Activated T-helper 17 cell treated with anti-CD3 and anti-CD28 coated beads, Interleukin-2, amount 50 U/mL, for 72 hours (primary cell): Measurements from ENCODE around the gene MARK3. TPM values are rescaled to one million over a fixed set of nuclear protein-coding genes. Genes with fewer than 3 reads are reported as not detected.
A peak's percentile ranks its signal among the peaks of the same experiment; 100 is the strongest.

ENCODE experiments used
- ATAC-seq: fragments of 150-1000 bp; cut with Tn5 transposase; replicated peaks from 2 replicates; pipeline ENCODE4 v1.10.0; 2021; ENCODE audit warnings: mild to moderate bottlenecking, moderate library complexity
- H3K27ac Mint-ChIP-seq: one replicate; pipeline ENCODE4 v1.8.0; 2022; ENCODE audit warnings: mixed read lengths
- H3K27me3 Mint-ChIP-seq: one replicate; pipeline ENCODE4 v1.8.0; 2022; ENCODE audit warnings: mixed read lengths
- H3K36me3 Mint-ChIP-seq: one replicate; pipeline ENCODE4 v1.8.0; 2022; ENCODE audit warnings: low read depth, mild to moderate bottlenecking, mixed read lengths
- H3K4me1 Mint-ChIP-seq: one replicate; pipeline ENCODE4 v1.8.0; 2022; ENCODE audit warnings: mixed read lengths
- H3K4me3 Mint-ChIP-seq: one replicate; pipeline ENCODE4 v1.8.0; 2022; ENCODE audit warnings: mild to moderate bottlenecking, mixed read lengths
- H3K9me3 Mint-ChIP-seq: one replicate; pipeline ENCODE4 v1.8.0; 2022; ENCODE audit warnings: mixed read lengths
- total RNA-seq, 2 donors: library from RNA; stranded (reverse); gene quantifications; one replicate each; pipeline ENCODE4 v1.2.3, GENCODE V29; 2022

MARK3 gene
- 10 to 100 TPM; 61.2 to 80.8 TPM for total RNA-seq

DNA sequence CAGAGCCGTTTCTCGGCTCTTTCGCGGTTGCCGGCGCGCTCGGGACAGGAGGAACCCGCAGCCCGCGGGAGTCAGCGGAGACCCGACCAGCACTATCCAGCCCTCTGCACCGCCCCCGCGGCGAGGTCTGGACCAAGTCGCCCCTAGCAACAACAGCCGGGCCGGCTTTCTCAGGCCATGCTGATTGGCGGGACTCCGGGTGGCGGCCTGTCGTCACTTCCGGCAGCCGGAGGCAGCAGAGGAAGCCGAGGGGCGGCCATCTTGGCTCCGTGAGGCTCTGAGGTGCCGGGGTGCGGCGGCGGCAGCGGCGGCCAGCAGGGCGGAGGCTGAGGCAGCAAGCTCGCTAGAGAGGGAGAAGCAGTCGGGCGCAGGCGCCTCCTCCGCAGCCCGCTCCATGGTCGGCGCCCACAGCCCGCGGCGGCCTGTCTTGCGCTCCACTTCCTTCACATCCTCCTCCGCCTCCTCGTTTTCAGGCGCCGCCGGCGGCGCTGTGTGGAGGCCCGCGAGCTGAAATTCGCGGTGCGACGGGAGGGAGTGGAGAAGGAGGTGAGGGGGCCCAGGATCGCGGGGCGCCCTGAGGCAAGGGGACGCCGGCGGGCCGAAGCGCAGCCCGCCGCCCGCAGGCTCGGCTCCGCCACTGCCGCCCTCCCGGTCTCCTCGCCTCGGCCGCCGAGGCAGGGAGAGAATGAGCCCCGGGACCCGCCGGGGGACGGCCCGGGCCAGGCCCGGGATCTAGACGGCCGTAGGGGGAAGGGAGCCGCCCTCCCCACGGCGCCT, at the start of gene MARK3:
MARK3 (plus strand) TSS at position 264 of the 777 bp plus-strand sequence. CDS start 615 bp downstream, outside the sequence.
- Mint-ChIP-seq H3K27me3 (peaks cover 4% of the 10 kb centered on the region), H3K36me3 (peaks cover 24% of the 10 kb centered on the region), H3K4me1 (peaks cover 19% of the 10 kb centered on the region), H3K27ac (peak within 1 kb of the TSS; percentile 94), H3K4me3 (peak within 1 kb of the TSS; percentile 97), H3K9me3 (no peaks in the 10 kb centered on the region)
- peak; percentile 97 for ATAC-seq

DNA sequence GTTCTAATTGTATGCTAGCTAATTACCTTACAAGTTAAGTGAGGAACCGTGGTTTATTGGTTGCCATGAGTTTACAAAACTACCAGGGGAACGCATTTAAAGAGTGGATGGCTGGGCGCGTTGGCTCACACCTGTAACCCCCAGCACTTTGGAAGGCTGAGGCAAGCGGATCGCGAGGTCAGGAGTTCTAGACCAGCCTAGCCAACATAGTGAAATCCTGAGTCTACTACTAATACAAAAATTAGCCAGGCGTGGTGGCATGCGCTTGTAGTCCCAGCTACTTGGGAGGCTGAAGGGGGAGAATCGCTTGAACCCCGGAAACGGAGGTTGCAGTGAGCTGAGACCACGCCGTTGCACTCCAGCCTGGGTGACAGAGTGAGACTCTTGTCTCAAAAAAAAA, 49.0 kb upstream of the MARK3 start:
- H3K9me3 Mint-ChIP-seq, result no peaks in the 10 kb centered on the region
- peak overlapping the region; percentile 87 for H3K4me3 Mint-ChIP-seq
- H3K36me3 Mint-ChIP-seq, result peaks cover 71% of the 10 kb centered on the region
- H3K27me3 Mint-ChIP-seq, result no peaks in the 10 kb centered on the region
- ATAC-seq, result no peak
- H3K4me1 Mint-ChIP-seq, result peaks cover 31% of the 10 kb centered on the region
- H3K27ac Mint-ChIP-seq, result peak overlapping the region; percentile 92

DNA sequence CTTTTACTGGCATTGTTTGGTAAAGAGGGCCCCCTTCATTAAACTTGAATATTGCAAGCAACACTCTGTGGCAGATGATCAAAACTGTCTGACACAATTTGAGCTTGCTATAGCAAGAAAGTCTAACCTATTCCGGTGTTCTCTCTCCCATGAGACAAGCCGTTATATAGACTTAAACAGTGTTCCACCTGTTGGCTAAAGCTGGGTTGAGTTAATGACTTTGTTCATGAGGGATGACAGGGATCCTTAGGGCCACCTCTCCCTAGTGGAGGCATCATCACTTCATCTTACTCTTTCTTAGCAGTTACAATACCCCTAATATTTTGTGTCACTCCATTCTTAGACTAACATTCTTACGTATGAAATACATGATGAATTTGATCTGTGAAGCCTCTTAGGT, 47.4 kb upstream of the MARK3 start:
- H3K4me3 Mint-ChIP-seq, result peak overlapping the region; percentile 87
- H3K4me1 Mint-ChIP-seq, result peaks cover 26% of the 10 kb centered on the region
- ATAC-seq, result no peak
- no peaks in the 10 kb centered on the region for H3K9me3 Mint-ChIP-seq
- no peaks in the 10 kb centered on the region for H3K27me3 Mint-ChIP-seq
- H3K36me3 Mint-ChIP-seq, result peaks cover 87% of the 10 kb centered on the region
- peak overlapping the region; percentile 44 for H3K27ac Mint-ChIP-seq

DNA sequence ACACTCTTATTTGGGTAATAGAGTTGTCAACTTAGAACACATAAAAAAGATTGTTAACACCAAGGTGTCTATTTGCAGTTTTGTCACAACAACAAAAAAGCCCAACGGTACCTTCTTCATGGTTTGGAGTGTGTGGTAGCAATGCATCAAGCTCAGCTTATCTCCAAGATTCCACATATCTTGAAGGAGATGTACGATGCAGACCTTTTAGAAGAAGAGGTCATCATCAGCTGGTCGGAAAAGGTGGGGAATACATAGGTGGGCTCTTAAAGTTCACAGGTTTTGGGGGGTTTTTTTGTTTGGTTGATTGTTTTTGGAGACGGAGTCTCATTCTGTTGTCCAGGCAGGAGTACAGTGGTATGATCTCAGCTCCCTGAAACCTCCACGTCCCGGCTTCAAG, 45.7 kb upstream of the MARK3 start:
- ATAC-seq, result no peak
- no peaks in the 10 kb centered on the region for H3K9me3 Mint-ChIP-seq
- H3K4me1 Mint-ChIP-seq, result peaks cover 26% of the 10 kb centered on the region
- peaks cover 98% of the 10 kb centered on the region for H3K36me3 Mint-ChIP-seq
- peak overlapping the region; percentile 22 for H3K27ac Mint-ChIP-seq
- no peak overlapping the region for H3K4me3 Mint-ChIP-seq
- H3K27me3 Mint-ChIP-seq, result no peaks in the 10 kb centered on the region

DNA sequence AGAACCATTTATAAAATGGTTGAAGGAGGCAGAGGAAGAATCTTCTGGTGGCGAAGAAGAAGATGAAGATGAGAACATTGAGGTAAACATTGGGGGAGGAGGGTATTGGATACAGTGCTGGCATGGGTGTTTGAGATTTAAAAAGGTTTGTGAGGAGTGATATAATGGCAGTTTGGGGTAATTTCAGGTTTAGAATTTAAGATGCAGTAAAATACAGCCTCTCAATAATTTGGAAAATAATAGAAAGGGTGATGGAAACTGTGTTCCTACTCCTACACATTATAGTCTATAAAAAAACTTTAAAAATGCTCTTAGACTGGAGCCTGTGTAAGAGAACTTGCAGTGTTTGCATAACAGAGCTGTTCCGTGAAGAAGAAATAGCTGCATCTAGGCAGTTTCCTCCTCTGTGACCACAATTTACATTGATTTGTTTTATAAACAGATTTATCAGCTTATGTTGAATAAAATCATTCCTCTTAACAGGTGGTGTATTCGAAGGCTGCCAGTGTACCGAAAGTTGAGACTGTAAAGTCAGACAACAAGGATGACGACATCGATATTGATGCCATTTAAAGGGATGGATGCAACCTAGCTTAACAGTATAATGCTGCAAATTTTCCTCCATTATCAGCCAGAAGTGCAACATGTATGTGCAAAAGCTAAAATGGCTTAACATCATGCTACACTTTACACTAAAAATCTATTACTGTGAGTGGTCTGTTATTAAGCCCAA, 44.6 kb upstream of the MARK3 start:
- Mint-ChIP-seq H3K36me3 (peaks cover 99% of the 10 kb centered on the region), H3K9me3 (no peaks in the 10 kb centered on the region), H3K4me1 (peaks cover 22% of the 10 kb centered on the region), H3K27me3 (no peaks in the 10 kb centered on the region), H3K4me3 (no peak overlapping the region), H3K27ac (peak overlapping the region; percentile 77)
- no peak for ATAC-seq

DNA sequence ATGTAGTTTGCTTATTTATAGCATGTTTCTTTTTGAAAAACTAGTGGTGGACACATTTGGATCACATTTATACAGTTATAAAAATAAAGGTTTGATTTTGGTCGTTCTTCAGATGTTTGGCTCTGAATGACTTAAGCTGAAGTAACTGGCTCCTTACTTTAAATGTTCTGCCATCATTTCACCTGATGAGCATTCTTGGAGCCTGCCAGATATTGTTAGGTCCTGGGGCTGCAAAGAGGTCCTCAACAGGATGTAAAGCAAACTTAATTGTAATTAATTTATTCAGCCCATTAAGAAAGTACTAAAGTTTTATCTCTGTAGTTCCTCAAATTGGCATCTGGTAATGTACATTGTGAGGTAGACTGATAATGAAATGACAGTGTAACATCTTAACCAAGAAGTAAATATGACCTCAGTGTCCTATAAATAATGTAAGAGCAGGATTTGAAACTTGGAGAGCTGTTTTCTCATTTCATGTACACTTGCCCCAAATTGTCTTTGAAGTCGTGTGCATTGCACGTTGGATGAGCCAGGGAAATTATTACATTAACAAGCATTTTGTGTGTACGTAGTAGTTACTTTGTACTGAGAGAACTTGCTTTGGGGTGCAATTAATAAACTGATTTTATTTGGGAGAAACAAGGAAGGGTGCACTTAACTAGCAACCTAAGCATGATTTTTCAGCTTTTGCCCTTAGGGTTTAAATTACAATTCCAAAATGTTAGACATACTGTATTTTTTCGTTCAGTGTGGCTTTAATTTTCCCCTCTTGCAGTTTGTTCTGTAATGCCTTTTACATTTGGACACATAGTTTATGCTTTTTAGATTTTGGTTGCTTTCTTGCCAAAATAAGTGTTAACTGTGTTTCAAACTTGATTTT, 43.7 kb upstream of the MARK3 start:
- no peaks in the 10 kb centered on the region for H3K27me3 Mint-ChIP-seq
- no peaks in the 10 kb centered on the region for H3K9me3 Mint-ChIP-seq
- H3K4me1 Mint-ChIP-seq, result peaks cover 16% of the 10 kb centered on the region
- H3K27ac Mint-ChIP-seq, result peak overlapping the region; percentile 25
- H3K36me3 Mint-ChIP-seq, result peaks cover 92% of the 10 kb centered on the region
- no peak for ATAC-seq
- no peak overlapping the region for H3K4me3 Mint-ChIP-seq

DNA sequence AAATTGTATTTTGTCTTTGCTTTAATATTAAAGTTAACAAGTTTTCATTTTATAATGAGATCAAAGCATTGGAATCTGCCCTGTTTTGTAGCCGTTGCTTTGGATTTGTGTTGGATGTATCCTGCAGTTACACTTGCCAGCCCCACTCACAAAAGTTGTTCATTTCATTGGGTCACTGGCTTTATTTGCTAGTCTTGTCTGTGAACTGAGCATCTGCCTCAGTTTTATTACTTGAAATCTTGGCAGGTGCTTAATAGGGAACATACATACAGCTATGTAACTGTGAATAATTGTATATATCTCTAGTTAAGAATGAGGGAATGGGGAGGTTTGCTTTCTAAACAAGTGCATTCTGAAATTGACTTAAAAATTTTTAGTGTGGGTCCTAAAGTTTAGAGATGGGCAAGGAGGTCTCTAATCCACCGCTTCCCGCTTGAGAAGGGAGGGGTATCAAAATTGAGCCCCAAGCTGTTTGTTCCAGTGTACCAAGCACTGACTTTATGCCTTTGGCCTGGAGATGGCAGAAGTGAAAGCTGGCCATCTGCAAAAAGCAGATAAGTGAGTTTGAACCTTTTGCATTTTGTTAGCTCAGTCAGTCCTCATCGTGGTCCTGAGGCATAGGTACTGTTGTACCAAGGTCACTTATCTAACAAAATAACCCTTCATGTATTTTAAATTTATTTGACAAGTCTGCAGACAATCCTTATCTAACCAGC, 41.9 kb upstream of the MARK3 start:
- Mint-ChIP-seq H3K9me3 (no peaks in the 10 kb centered on the region), H3K36me3 (peaks cover 74% of the 10 kb centered on the region), H3K27ac (no peak overlapping the region), H3K4me3 (no peak overlapping the region), H3K4me1 (peaks cover 10% of the 10 kb centered on the region), H3K27me3 (no peaks in the 10 kb centered on the region)
- ATAC-seq, result no peak

DNA sequence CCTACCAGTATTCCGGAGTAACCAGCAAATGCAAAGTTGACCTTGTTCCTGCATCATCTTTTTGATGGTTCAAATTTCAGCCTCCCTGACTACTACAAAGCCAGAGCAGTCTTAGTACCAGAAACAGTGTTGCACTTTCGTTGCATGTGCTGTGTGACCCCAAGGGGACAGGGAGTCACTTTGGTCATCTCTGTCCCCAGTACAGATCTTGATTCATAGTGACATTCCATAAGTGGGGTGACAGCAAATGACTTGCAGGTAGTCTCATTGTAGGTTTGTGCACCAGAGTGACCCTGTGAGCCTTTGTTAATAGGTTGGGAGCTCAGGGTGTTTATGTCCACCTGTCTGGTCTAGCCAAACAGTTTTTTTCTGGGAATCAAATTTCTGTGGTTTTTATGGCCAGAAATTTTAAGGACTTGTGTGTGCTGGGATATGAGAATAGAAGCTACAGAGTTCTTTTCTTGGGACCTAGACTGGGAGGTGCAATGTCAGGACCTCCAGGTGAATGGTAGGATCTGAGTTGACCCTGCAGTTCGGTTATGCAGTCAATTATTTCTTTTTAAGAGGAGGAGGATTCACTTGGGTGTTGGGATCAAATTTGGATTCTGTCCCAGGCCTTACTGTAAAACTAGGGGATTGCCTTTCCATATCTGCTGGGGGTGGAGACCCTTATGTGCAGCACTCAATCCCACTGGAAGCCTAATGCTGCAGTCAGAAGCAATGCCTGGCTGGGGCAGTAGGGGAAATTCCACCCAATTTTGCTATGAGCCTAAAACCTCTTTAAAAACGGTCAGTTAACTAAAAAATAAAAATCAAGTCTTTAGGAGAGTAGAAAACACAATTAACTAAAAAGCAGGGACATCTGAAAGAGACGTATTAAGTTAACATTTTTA, 41.1 kb upstream of the MARK3 start:
- Mint-ChIP-seq H3K4me1 (peaks cover 6% of the 10 kb centered on the region), H3K36me3 (peaks cover 65% of the 10 kb centered on the region), H3K27ac (no peak overlapping the region), H3K4me3 (no peak overlapping the region), H3K9me3 (no peaks in the 10 kb centered on the region), H3K27me3 (no peaks in the 10 kb centered on the region)
- ATAC-seq, result no peak

DNA sequence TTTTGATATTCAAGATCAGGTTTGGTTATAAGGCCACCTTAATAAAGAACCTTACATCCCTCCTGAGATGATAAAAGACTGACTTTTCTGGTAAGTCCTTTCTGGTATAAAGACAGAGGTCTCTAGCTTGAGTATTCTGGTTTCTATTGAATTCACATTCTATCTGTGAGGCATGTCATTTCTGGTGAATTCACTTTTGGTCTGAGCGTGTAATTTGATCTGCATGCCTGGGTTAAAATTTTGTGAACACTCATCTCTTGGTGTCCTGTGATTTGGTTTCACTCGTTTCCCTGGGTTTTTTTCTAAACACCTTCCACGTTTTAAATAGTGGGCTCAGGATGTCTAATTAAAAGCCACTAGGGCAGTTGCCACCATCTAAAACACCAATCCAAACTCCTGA, 38.9 kb upstream of the MARK3 start:
- H3K27me3 Mint-ChIP-seq, result no peaks in the 10 kb centered on the region
- peaks cover 44% of the 10 kb centered on the region for H3K36me3 Mint-ChIP-seq
- H3K9me3 Mint-ChIP-seq, result no peaks in the 10 kb centered on the region
- no peak overlapping the region for H3K4me3 Mint-ChIP-seq
- H3K4me1 Mint-ChIP-seq, result no peaks in the 10 kb centered on the region
- no peak for ATAC-seq
- no peak overlapping the region for H3K27ac Mint-ChIP-seq

DNA sequence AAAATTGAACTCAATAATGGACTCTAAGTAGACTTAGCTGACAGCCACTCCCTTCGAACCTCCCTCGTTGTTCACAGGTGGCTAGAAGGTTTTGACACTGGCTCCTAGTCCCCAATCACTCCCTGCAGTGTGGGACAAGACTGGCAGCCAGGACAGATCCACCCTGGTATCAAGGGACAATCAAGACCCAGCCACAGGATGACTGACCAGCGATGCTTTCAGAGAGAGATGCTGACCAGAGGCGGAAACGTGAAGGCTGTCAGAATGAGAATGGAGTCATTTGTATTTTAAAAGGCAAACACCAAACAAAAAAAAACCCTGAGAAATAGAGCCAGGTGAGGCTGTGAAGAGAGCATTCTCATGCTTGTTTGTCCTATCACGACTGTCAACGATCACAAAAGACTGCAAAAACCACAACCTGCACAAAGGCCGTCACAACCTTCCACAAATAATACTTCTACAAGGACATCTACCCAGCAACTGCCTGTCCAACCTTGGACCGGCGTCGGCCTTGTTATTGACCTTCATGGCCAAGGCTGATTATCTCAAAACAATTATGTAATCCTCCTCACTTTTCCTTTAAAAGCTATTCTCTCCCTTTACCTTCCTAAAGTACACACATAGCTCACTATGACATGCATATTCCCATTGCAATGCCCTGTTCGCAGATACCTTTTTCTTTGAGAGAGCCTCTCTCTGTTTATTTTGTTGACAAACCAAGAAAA, 38.0 kb upstream of the MARK3 start:
- Mint-ChIP-seq H3K36me3 (peaks cover 34% of the 10 kb centered on the region), H3K27ac (no peak overlapping the region), H3K4me1 (no peaks in the 10 kb centered on the region), H3K27me3 (peaks cover 3% of the 10 kb centered on the region), H3K9me3 (no peaks in the 10 kb centered on the region), H3K4me3 (no peak overlapping the region)
- no peak for ATAC-seq

DNA sequence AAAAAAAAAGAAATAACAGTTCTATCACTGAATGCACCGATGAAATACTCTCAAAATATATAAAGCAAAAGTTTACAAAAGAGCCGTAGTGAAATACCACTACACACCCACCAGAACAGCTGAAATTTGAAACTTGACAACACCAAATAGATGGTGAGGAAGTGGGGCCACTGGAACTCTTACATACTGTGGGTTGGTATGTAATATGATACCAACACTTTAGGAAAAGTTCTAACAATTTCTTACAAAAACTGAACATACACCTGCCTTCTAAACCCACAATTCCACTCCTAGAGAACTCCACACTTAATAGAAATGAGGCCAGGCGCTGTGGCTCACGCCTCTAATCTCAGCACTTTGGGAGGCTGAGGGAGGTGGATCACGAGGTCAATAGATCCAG, 37.1 kb upstream of the MARK3 start:
- no peak for ATAC-seq
- Mint-ChIP-seq H3K36me3 (peaks cover 25% of the 10 kb centered on the region), H3K4me3 (no peak overlapping the region), H3K27me3 (peaks cover 7% of the 10 kb centered on the region), H3K4me1 (no peaks in the 10 kb centered on the region), H3K27ac (no peak overlapping the region), H3K9me3 (no peaks in the 10 kb centered on the region)

DNA sequence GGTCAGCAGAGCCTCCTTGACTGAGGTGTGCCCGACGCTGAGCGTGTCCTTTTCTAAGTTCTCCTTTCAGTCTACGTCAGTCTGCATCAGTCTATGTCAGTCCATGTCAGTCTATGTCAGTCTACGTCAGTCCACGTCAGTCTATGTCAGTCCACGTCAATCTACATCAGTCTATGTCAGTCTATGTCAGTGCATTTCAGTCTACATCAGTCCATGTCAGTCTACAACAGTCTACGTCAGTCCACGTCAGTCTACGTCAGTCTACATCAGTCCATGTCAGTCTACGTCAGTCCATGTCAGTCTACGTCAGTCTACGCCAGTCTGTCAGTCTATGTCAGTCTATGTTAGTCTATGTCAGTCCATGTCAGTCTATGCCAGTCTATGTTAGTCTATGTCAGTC, 35.2 kb upstream of the MARK3 start:
- Mint-ChIP-seq H3K36me3 (peaks cover 7% of the 10 kb centered on the region), H3K4me3 (no peak overlapping the region), H3K9me3 (no peaks in the 10 kb centered on the region), H3K4me1 (no peaks in the 10 kb centered on the region), H3K27me3 (peaks cover 7% of the 10 kb centered on the region), H3K27ac (no peak overlapping the region)
- ATAC-seq, result no peak

DNA sequence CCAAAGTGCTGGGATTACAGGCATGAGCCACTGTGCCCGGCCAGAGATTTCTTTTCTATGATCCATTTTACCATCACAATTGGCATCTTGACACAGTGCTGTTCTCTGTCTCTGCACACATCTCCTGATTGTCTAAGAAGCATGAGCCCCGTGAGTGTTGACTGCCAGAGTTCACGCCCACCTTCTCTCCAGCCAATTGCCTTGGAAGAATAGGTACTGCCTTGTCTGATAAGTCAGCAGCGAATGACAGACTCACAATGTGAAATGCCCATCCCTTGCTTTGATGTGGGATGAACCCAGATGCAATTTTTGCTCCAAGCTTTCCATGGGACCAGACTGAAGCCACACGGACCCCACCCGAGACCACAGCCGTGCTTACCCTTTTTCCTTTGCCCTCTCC, 31.9 kb upstream of the MARK3 start:
- no peak overlapping the region for H3K27ac Mint-ChIP-seq
- H3K27me3 Mint-ChIP-seq, result peaks cover 7% of the 10 kb centered on the region
- no peaks in the 10 kb centered on the region for H3K4me1 Mint-ChIP-seq
- H3K4me3 Mint-ChIP-seq, result no peak overlapping the region
- H3K9me3 Mint-ChIP-seq, result no peaks in the 10 kb centered on the region
- H3K36me3 Mint-ChIP-seq, result no peaks in the 10 kb centered on the region
- no peak for ATAC-seq
